GM12878 (cell line): ENCODE measurements around the gene NCBP2L. TPM values are rescaled to one million over a fixed set of nuclear protein-coding genes. Genes with fewer than 3 reads are reported as not detected.
A peak's percentile ranks its signal among the peaks of the same experiment; 100 is the strongest.

Experiments
- ATAC-seq: fragments of 200-7000 bp; cut with Tn5 transposase; 3 replicates; pipeline ENCODE4 v1.9.1; 2020; ENCODE audit warnings: mild to moderate bottlenecking, moderate library complexity
- BruUV-seq: library from RNA; stranded (reverse); fragments of 400-500 nt; replicated peaks from 2 replicates; lab custom pipeline; 2021; lab: Mats Ljungman, UMichigan
- CTCF ChIA-PET: fragments of 300-600 bp; sonication (Branson Sonifier 250); formaldehyde crosslinking; extraction: SDS; loops from one replicate; lab custom pipeline; 2021; ENCODE audit warnings: inconsistent platforms; lab: Yijun Ruan, JAX
- POLR2A ChIA-PET: fragments of 350-600 bp; formaldehyde crosslinking; extraction: SDS; loops from one replicate; lab custom pipeline; 2021; ENCODE audit warnings: inconsistent platforms; lab: Charles Lee
- RAD21 ChIA-PET: fragments of 300-600 bp; sonication (Branson Sonifier 250); formaldehyde crosslinking; loops from one replicate; lab custom pipeline; 2023; ENCODE audit warnings: antibody characterized with exemption; ENCODE audit not compliant: unreplicated experiment; lab: Charles Lee
- SMC1A ChIA-PET: fragments of 300-600 bp; sonication (Branson Sonifier 250); formaldehyde crosslinking; loops from one replicate; lab custom pipeline; 2023; ENCODE audit not compliant: unreplicated experiment, uncharacterized antibody; lab: Charles Lee
- DNase-seq: peaks from one replicate; pipeline ENCODE4 v3.0.0-alpha.2; 2011; ENCODE audit warnings: low read depth, low spot score
- FAIRE-seq: peaks from 3 replicates; lab custom pipeline; 2011; peaks lifted over from hg19 to GRCh38; lab: Jason Lieb, UNC
- H2AFZ ChIP-seq: 2 replicates; pipeline ENCODE4 v1.6.0; 2011; ENCODE audit warnings: low read depth, low read length, control low read depth; ENCODE audit not compliant: control insufficient read depth
- H3K27ac ChIP-seq: 2 replicates; pipeline ENCODE4 v1.5.1; 2011; ENCODE audit warnings: control low read depth; ENCODE audit not compliant: control insufficient read depth, insufficient read depth
- H3K27me3 ChIP-seq, 2 experiments: replicated peaks in 1 of 2; 2 replicates each; pipeline versions ENCODE4 v1.6.0 to v1.6.1; 2011; ENCODE audit warnings: low read length in 1 of 2; ENCODE audit not compliant: control insufficient read depth in 2 of 2, insufficient read depth in 2 of 2
- H3K36me3 ChIP-seq, 2 experiments: 2 replicates each; pipeline ENCODE4 v1.5.1; 2011; ENCODE audit warnings: low read length in 1 of 2; ENCODE audit not compliant: control insufficient read depth in 2 of 2, insufficient read depth in 2 of 2
- H3K4me1 ChIP-seq: 2 replicates; pipeline ENCODE4 v1.6.1; 2011; ENCODE audit warnings: mild to moderate bottlenecking, low read length, moderate library complexity, mixed read lengths; ENCODE audit not compliant: control insufficient read depth, insufficient read depth
- H3K4me2 ChIP-seq: 2 replicates; pipeline ENCODE4 v1.6.0; 2011; ENCODE audit warnings: control low read depth; ENCODE audit not compliant: control insufficient read depth, insufficient read depth
- H3K4me3 ChIP-seq: fragments of 200-600 bp; sonication (generic); 2 replicates; pipeline ENCODE4 v1.5.1; 2016
- H3K79me2 ChIP-seq: 2 replicates; pipeline ENCODE4 v1.6.0; 2011; ENCODE audit warnings: low read length; ENCODE audit not compliant: control insufficient read depth, insufficient read depth
- H3K9ac ChIP-seq: 2 replicates; pipeline ENCODE4 v1.8.0; 2011; ENCODE audit warnings: low read length, control low read depth, mixed read lengths; ENCODE audit not compliant: control insufficient read depth, insufficient read depth
- H3K9me3 ChIP-seq: replicated peaks from 3 replicates; pipeline ENCODE4 v1.5.1; 2011; ENCODE audit warnings: mild to moderate bottlenecking, low read length; ENCODE audit not compliant: control insufficient read depth, insufficient read depth
- H4K20me1 ChIP-seq: 2 replicates; pipeline ENCODE4 v1.6.0; 2011; ENCODE audit not compliant: control insufficient read depth, insufficient read depth
- CHD4 ChIP-seq: fragments of 200-600 bp; sonication (generic); IDR thresholded peaks from 2 replicates; pipeline ENCODE4 v1.6.1; 2016; ENCODE audit warnings: mild to moderate bottlenecking
- ETV6 ChIP-seq, 2 experiments: fragments of 450-650 bp in 1 of 2; IDR thresholded peaks in 1 of 2; conservative IDR thresholded peaks in 1 of 2; 2 replicates each; pipeline ENCODE4 v1.6.1; 2014; ENCODE audit warnings: antibody characterized with exemption in 1 of 2, borderline replicate concordance in 1 of 2, low read depth in 1 of 2, mild to moderate bottlenecking in 1 of 2, moderate library complexity in 1 of 2
- FOXM1 ChIP-seq: IDR thresholded peaks from 2 replicates; pipeline ENCODE4 v1.6.1; 2012; ENCODE audit warnings: low read depth, mild to moderate bottlenecking, inconsistent platforms, low read length, moderate library complexity
- IKZF1 ChIP-seq: fragments of 450-650 bp; conservative IDR thresholded peaks from 2 replicates; pipeline ENCODE4 v1.6.1; 2017; ENCODE audit warnings: antibody characterized with exemption, mild to moderate bottlenecking
- MYB ChIP-seq: fragments of 150-350 bp; IDR thresholded peaks from 2 replicates; pipeline ENCODE4 v1.6.1; 2014; ENCODE audit warnings: mild to moderate bottlenecking, low read depth, low read length, borderline replicate concordance
- NR2F1 ChIP-seq: fragments of 450-650 bp; conservative IDR thresholded peaks from 2 replicates; pipeline ENCODE4 v1.6.1; 2017; ENCODE audit warnings: mild to moderate bottlenecking
- PML ChIP-seq: IDR thresholded peaks from 2 replicates; pipeline ENCODE4 v1.6.1; 2012; ENCODE audit warnings: low read length, inconsistent platforms
- SREBF1 ChIP-seq: IDR thresholded peaks from 2 replicates; pipeline ENCODE4 v1.6.1; 2012; ENCODE audit warnings: mild to moderate bottlenecking, low read length
- WGBS: methylation state at CpG from one replicate; pipeline ENCODE4 v1.1.6; 2016; ENCODE audit warnings: low lambda C conversion rate; ENCODE audit not compliant: insufficient replicate concordance, insufficient coverage; ENCODE audit errors: missing lambda C conversion rate; 5-methylcytosine and 5-hydroxymethylcytosine counted together
- in situ Hi-C: fragments of 300-500 bp; cut with MboI; formaldehyde crosslinking; loops from 9 replicates; pipeline ENCODE4 v1.14.3; 2018; ENCODE audit warnings: mixed read lengths
- intact Hi-C: fragments of 100-400 bp; cut with micrococcal nuclease; formaldehyde crosslinking; loops from one replicate; pipeline ENCODE4 v1.14.2; 2022; ENCODE audit not compliant: unreplicated experiment
- polyA plus RNA-seq, 11 experiments: library from polyadenylated mRNA; depleted of rRNA in 4 of 11; unstranded in 6 of 11; stranded (reverse) in 5 of 11; fragments of >200 nt; fragmentation: Nextera tagmentation in 4 of 11; fragmentation: Illumina TruSeq in 1 of 11; extraction: Ambion mirVana in 4 of 11; extraction: Trizol in 1 of 11; gene quantifications; 1 replicate in 1 of 11; 2 replicates in 10 of 11; pipeline versions ENCODE4 v1.2.1 to v1.2.3, GENCODE V29; 2011 to 2016; ENCODE audit warnings: inconsistent platforms in 2 of 11, missing spikeins in 2 of 11, low read depth in 1 of 11
- total RNA-seq, 4 experiments: library from RNA; depleted of rRNA in 3 of 4; stranded (reverse); fragments of >200 nt in 3 of 4; fragmentation: Illumina TruSeq in 1 of 4; extraction: Trizol in 1 of 4; gene quantifications; 2 replicates each; pipeline versions ENCODE4 v1.2.1 to v1.2.3, GENCODE V29; 2013 to 2021
- TF ChIP-seq, protein P1 (sequence below): fragments of 450-650 bp; formaldehyde crosslinking; IDR thresholded peaks from 2 replicates; pipeline ENCODE4 v1.4.0; 2020; ENCODE audit warnings: mild to moderate bottlenecking, moderate library complexity
- TF ChIP-seq, protein P2 (sequence below): fragments of 450-650 bp; IDR thresholded peaks from 2 replicates; pipeline ENCODE4 v1.6.1; 2017; ENCODE audit warnings: low read depth, mild to moderate bottlenecking, moderate library complexity
- TF ChIP-seq, protein P3 (sequence below): fragments of 450-650 bp; IDR thresholded peaks from 2 replicates; pipeline ENCODE4 v1.6.1; 2017; ENCODE audit warnings: borderline replicate concordance

The NCBP2L gene
- total and polyA plus RNA-seq, 10 of the 15 experiments (the other 5 are each of a cell fraction or from before 2014, with no cell fraction given) = not detected

DNA sequence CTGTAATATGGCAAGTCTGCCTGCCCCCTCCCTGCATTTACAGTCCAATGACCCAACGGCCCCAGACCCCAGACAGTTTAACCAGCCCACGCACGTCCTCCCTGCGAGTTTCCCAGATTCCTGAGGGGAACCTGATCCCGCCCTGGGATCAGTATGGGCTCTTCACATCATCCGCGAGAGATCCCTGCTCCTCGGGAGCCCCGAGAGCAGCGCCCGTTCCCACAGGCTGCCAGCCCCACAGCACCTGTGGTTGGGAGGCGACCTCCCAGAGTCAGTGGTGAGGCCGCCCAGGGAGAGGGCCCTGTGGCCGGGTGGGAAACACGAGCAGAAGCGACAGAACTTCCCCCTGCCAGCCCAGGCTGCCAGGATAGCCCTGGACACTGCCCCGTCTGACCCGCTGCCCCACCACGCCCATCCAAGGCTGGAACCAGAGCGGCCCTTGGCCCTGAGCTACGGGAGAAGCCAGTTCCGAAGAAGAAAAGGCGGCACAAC is 34.8 kb upstream of the NCBP2L start:
- no TSS peak for BruUV-seq
- Histone ChIP-seq H3K27ac (no peak overlapping the region), H4K20me1 (no peaks in the 10 kb centered on the region), H3K4me1 (peaks cover 6% of the 10 kb centered on the region), H3K9ac (no peak overlapping the region), H3K9me3 (no peaks in the 10 kb centered on the region), H3K4me2 (no peak overlapping the region), H3K4me3 (no peak overlapping the region), H3K79me2 (no peaks in the 10 kb centered on the region), H3K27me3 (no peaks in the 10 kb centered on the region; a peak in 1 of 4 replicates), H3K36me3 (no peaks in the 10 kb centered on the region), H2AFZ (peak overlapping the region; percentile 71; the same call in 1 of the 2 replicates)
- SMC1A ChIA-PET = interaction anchor here (1.1 to 4.4 kb wide), 4 partner anchors 13 to 70 kb away, joined by 3 to 28 read pairs (median 16); partner anchors contain the start of genes NCBP2L and TSC22D3
- FAIRE-seq (no peak), DNase-seq (no peak), ATAC-seq (no peak)
- 58% methylated on average over 19 of the region's 23 CpGs for WGBS
- intact Hi-C loops = no loop called here
- POLR2A ChIA-PET = interaction anchor here (1.0 kb wide), 1 partner anchor 17 kb away, joined by 3 read pairs; no protein-coding TSS in a partner anchor
- in situ Hi-C loops = no loop called here
- CTCF ChIA-PET = interaction anchor here (2.9 kb wide), 1 partner anchor 26 kb away, joined by 12 read pairs; no protein-coding TSS in a partner anchor
- RAD21 ChIA-PET = interaction anchor here (1.0 to 1.1 kb wide), 3 partner anchors 18 to 32 kb away, joined by 3 read pairs; no protein-coding TSS in a partner anchor
- TF ChIP-seq PML (no peak), IKZF1 (no peak), ETV6 (conservative IDR thresholded peaks at IDR 0.05 in 1 of 2, IDR thresholded peaks at IDR 0.05 in 1 of 2; ENCODE audit: borderline replicate concordance in 1 of 2, low read depth in 1 of 2) (no peak), FOXM1 (no peak), MYB (no peak), NR2F1 (no peak), SREBF1 (no peak), CHD4 (no peak)
- TF ChIP-seq, protein P1, sequence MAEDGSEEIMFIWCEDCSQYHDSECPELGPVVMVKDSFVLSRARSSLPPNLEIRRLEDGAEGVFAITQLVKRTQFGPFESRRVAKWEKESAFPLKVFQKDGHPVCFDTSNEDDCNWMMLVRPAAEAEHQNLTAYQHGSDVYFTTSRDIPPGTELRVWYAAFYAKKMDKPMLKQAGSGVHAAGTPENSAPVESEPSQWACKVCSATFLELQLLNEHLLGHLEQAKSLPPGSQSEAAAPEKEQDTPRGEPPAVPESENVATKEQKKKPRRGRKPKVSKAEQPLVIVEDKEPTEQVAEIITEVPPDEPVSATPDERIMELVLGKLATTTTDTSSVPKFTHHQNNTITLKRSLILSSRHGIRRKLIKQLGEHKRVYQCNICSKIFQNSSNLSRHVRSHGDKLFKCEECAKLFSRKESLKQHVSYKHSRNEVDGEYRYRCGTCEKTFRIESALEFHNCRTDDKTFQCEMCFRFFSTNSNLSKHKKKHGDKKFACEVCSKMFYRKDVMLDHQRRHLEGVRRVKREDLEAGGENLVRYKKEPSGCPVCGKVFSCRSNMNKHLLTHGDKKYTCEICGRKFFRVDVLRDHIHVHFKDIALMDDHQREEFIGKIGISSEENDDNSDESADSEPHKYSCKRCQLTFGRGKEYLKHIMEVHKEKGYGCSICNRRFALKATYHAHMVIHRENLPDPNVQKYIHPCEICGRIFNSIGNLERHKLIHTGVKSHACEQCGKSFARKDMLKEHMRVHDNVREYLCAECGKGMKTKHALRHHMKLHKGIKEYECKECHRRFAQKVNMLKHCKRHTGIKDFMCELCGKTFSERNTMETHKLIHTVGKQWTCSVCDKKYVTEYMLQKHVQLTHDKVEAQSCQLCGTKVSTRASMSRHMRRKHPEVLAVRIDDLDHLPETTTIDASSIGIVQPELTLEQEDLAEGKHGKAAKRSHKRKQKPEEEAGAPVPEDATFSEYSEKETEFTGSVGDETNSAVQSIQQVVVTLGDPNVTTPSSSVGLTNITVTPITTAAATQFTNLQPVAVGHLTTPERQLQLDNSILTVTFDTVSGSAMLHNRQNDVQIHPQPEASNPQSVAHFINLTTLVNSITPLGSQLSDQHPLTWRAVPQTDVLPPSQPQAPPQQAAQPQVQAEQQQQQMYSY (CRISPR knock-in tag) = no peak
- TF ChIP-seq, protein P2, sequence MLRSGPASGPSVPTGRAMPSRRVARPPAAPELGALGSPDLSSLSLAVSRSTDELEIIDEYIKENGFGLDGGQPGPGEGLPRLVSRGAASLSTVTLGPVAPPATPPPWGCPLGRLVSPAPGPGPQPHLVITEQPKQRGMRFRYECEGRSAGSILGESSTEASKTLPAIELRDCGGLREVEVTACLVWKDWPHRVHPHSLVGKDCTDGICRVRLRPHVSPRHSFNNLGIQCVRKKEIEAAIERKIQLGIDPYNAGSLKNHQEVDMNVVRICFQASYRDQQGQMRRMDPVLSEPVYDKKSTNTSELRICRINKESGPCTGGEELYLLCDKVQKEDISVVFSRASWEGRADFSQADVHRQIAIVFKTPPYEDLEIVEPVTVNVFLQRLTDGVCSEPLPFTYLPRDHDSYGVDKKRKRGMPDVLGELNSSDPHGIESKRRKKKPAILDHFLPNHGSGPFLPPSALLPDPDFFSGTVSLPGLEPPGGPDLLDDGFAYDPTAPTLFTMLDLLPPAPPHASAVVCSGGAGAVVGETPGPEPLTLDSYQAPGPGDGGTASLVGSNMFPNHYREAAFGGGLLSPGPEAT = no peak
- TF ChIP-seq, protein P3, sequence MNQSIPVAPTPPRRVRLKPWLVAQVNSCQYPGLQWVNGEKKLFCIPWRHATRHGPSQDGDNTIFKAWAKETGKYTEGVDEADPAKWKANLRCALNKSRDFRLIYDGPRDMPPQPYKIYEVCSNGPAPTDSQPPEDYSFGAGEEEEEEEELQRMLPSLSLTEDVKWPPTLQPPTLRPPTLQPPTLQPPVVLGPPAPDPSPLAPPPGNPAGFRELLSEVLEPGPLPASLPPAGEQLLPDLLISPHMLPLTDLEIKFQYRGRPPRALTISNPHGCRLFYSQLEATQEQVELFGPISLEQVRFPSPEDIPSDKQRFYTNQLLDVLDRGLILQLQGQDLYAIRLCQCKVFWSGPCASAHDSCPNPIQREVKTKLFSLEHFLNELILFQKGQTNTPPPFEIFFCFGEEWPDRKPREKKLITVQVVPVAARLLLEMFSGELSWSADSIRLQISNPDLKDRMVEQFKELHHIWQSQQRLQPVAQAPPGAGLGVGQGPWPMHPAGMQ = no peak
